D721Med (cell line): ENCODE measurements around the gene PCDHGB1.
"Not testable (repeated sequence)": the region's sequence is repeated elsewhere in the genome, so short reads cannot be mapped to it uniquely, and the experiment has no call there.

Source experiments
- DNase-seq: peaks from one replicate; pipeline ENCODE4 v3.0.0; 2011; ENCODE audit warnings: low spot score; ENCODE audit not compliant: insufficient read length
- FAIRE-seq: peaks from 2 replicates; lab custom pipeline; 2011; peaks lifted over from hg19 to GRCh38; lab: Jason Lieb, UNC
- CTCF ChIP-seq: IDR thresholded peaks from 2 replicates; pipeline ENCODE4 v1.5.1; 2012; ENCODE audit warnings: mild to moderate bottlenecking, control low read depth; ENCODE audit not compliant: insufficient read depth; ENCODE audit errors: missing control alignments

PCDHGB1 gene

GRCh38 chr5:141373673-141374317 is 23.9 kb downstream of the PCDHGB1 start, which contains the start of gene PCDHGA6:
Gene PCDHGA6, plus strand, starts transcription at chr5:141373891. Its CDS starts 193 bp downstream, at chr5:141374084.
- TF ChIP-seq CTCF, result peak; percentile 11
- FAIRE-seq (no peak), DNase-seq (no peak)

GRCh38 chr5:141374627-141375026 is 24.7 kb downstream of the PCDHGB1 start:
- DNase-seq (no peak), FAIRE-seq (no peak)
- TF ChIP-seq CTCF, result no peak

GRCh38 chr5:141375444-141376155 is 25.7 kb downstream of the PCDHGB1 start:
- not testable (repeated sequence) for FAIRE-seq

DNA sequence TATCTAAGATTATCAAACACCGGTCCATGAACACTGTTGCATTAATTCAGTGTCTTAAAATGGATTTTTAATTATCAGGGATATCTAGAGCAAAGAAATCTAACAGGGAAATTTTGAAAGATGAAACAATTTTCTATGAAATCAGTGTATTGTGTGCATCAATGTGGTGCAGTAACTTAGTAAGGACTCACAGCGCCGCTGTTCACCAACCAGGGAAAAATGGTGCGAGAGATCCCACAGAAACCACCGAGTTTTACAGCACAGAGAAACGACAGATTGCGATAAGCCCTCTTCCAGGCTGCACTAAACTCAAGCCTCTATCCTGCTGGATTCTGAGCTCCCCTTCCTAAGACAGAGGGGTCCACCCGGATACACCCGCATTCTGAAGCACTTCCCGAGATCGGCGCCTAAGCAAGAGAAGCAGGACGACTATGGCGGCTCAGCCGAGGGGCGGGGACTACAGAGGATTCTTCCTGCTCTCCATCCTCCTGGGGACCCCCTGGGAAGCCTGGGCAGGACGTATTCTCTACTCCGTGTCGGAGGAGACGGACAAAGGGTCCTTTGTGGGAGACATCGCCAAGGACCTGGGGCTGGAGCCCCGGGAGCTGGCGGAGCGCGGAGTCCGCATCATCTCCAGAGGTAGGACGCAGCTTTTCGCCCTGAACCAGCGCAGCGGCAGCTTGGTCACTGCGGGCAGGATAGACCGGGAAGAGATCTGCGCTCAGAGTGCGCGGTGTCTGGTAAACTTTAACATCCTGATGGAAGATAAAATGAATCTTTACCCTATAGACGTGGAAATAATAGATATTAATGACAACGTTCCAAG is 32.8 kb downstream of the PCDHGB1 start, which contains the start of gene PCDHGA7:
PCDHGA7 (plus strand) TSS at position 274 of the 826 bp plus-strand sequence; CDS start at position 432, 158 bp downstream.
- no peak for TF ChIP-seq CTCF
- no peak for DNase-seq
- FAIRE-seq, result no peak

More at GRCh38 chr5:141375444-141376155, 25.7 kb downstream of the PCDHGB1 start:
- DNase-seq, result not testable (repeated sequence)

- no peak for TF ChIP-seq CTCF
- DNase-seq, result no peak
- FAIRE-seq, result no peak
Observed at GRCh38 chr5:141383345-141383744, 33.4 kb downstream of the PCDHGB1 start.

- DNase-seq, result no peak
- TF ChIP-seq CTCF, result no peak
- no peak for FAIRE-seq
Observed at GRCh38 chr5:141384471-141385267, 34.8 kb downstream of the PCDHGB1 start.

GRCh38 chr5:141387557-141388311 is 37.8 kb downstream of the PCDHGB1 start, which contains the start of gene PCDHGB4:
Gene PCDHGB4, plus strand, starts transcription at chr5:141387698. Its CDS starts 187 bp downstream, at chr5:141387885.
- not testable (repeated sequence) for FAIRE-seq, DNase-seq
